HepG2 (cell line): ENCODE measurements around the gene NAALADL1. TPM values are rescaled to one million over a fixed set of nuclear protein-coding genes. Genes with fewer than 3 reads are reported as not detected.
A peak's percentile ranks its signal among the peaks of the same experiment; 100 is the strongest.

Experiments
- ARID5B ChIP-seq: IDR thresholded peaks from 2 replicates; pipeline ENCODE4 v1.4.0; 2020; ENCODE audit warnings: mild to moderate bottlenecking, missing genetic modification reagents
- ETV5 ChIP-seq: IDR thresholded peaks from 2 replicates; pipeline ENCODE4 v1.6.1; 2018; ENCODE audit warnings: missing biosample characterization, missing genetic modification reagents, inconsistent platforms, borderline replicate concordance
- KDM2A ChIP-seq: sonication (generic); formaldehyde crosslinking; IDR thresholded peaks from 2 replicates; pipeline ENCODE4 v1.4.0; 2020; ENCODE audit warnings: low read depth, missing genetic modification reagents, borderline replicate concordance
- KLF11 ChIP-seq: IDR thresholded peaks from 2 replicates; pipeline ENCODE4 v1.6.1; 2016; ENCODE audit warnings: missing compliant biosample characterization
- MATR3 ChIP-seq: sonication (generic); formaldehyde crosslinking; IDR thresholded peaks from 2 replicates; pipeline ENCODE4 v1.4.0; 2020; ENCODE audit warnings: missing genetic modification reagents
- MED13 ChIP-seq: sonication (generic); formaldehyde crosslinking; IDR thresholded peaks from 2 replicates; pipeline ENCODE4 v1.5.0; 2020; ENCODE audit warnings: missing genetic modification reagents
- ZNF3 ChIP-seq: IDR thresholded peaks from 2 replicates; pipeline ENCODE4 v1.7.0; 2017; ENCODE audit warnings: inconsistent platforms
- ZNF577 ChIP-seq: sonication (generic); formaldehyde crosslinking; IDR thresholded peaks from 2 replicates; pipeline ENCODE4 v1.4.0; 2020; ENCODE audit warnings: mild to moderate bottlenecking, low read depth, missing genetic modification reagents, borderline replicate concordance
- polyA plus RNA-seq, 8 experiments: library from polyadenylated mRNA; depleted of rRNA in 3 of 8; stranded (reverse) in 7 of 8; unstranded in 1 of 8; fragments of >200 nt; fragmentation: Illumina TruSeq in 4 of 8; extraction: Trizol in 4 of 8; gene quantifications; 2 replicates each; pipeline versions ENCODE4 v1.2.1 to v1.2.3, GENCODE V29; 2011 to 2016; ENCODE audit warnings: low read depth in 4 of 8, missing spikeins in 1 of 8, mixed read lengths in 1 of 8; ENCODE audit not compliant: insufficient read depth in 1 of 8
- total RNA-seq, 5 experiments: library from RNA; depleted of rRNA; stranded (reverse); fragments of >200 nt; fragmentation: Illumina TruSeq; extraction: Trizol; gene quantifications; 2 replicates each; pipeline ENCODE4 v1.2.3, GENCODE V29; 2016; ENCODE audit warnings: low read depth in 1 of 5
- TF ChIP-seq, protein P1 (sequence below): sonication (generic); formaldehyde crosslinking; IDR thresholded peaks from 2 replicates; pipeline ENCODE4 v1.5.0; 2020; ENCODE audit warnings: mild to moderate bottlenecking, missing genetic modification reagents, borderline replicate concordance
- TF ChIP-seq, protein P2 (sequence below): sonication (generic); formaldehyde crosslinking; IDR thresholded peaks from 2 replicates; pipeline ENCODE4 v1.4.0; 2020; ENCODE audit warnings: missing genetic modification reagents

NAALADL1 gene
- total and polyA plus RNA-seq, 2 of the 13 experiments (the other 11 are each of a cell fraction or from before 2014, with no cell fraction given) = 9.3 to 33.9 TPM

GRCh38 chr11:65083834-65084597 lies 25.7 kb upstream of the NAALADL1 start, which contains the start of the genes CDCA5 and ZFPL1 (continued):
- TF ChIP-seq ARID5B (CRISPR knock-in tag) (peak; percentile 32; the same call in 1 of the 2 replicates), MATR3 (CRISPR knock-in tag) (no peak), ZNF3 (no peak), ZNF577 (no peak), MED13 (CRISPR knock-in tag) (peak; percentile 32; the same call in 1 of the 2 replicates), ETV5 (CRISPR knock-in tag) (peak; percentile 88; the same call in 1 of the 2 replicates), KLF11 (CRISPR knock-in tag) (peak; percentile 64), KDM2A (CRISPR knock-in tag) (peak; percentile 97)
- TF ChIP-seq, protein P1, sequence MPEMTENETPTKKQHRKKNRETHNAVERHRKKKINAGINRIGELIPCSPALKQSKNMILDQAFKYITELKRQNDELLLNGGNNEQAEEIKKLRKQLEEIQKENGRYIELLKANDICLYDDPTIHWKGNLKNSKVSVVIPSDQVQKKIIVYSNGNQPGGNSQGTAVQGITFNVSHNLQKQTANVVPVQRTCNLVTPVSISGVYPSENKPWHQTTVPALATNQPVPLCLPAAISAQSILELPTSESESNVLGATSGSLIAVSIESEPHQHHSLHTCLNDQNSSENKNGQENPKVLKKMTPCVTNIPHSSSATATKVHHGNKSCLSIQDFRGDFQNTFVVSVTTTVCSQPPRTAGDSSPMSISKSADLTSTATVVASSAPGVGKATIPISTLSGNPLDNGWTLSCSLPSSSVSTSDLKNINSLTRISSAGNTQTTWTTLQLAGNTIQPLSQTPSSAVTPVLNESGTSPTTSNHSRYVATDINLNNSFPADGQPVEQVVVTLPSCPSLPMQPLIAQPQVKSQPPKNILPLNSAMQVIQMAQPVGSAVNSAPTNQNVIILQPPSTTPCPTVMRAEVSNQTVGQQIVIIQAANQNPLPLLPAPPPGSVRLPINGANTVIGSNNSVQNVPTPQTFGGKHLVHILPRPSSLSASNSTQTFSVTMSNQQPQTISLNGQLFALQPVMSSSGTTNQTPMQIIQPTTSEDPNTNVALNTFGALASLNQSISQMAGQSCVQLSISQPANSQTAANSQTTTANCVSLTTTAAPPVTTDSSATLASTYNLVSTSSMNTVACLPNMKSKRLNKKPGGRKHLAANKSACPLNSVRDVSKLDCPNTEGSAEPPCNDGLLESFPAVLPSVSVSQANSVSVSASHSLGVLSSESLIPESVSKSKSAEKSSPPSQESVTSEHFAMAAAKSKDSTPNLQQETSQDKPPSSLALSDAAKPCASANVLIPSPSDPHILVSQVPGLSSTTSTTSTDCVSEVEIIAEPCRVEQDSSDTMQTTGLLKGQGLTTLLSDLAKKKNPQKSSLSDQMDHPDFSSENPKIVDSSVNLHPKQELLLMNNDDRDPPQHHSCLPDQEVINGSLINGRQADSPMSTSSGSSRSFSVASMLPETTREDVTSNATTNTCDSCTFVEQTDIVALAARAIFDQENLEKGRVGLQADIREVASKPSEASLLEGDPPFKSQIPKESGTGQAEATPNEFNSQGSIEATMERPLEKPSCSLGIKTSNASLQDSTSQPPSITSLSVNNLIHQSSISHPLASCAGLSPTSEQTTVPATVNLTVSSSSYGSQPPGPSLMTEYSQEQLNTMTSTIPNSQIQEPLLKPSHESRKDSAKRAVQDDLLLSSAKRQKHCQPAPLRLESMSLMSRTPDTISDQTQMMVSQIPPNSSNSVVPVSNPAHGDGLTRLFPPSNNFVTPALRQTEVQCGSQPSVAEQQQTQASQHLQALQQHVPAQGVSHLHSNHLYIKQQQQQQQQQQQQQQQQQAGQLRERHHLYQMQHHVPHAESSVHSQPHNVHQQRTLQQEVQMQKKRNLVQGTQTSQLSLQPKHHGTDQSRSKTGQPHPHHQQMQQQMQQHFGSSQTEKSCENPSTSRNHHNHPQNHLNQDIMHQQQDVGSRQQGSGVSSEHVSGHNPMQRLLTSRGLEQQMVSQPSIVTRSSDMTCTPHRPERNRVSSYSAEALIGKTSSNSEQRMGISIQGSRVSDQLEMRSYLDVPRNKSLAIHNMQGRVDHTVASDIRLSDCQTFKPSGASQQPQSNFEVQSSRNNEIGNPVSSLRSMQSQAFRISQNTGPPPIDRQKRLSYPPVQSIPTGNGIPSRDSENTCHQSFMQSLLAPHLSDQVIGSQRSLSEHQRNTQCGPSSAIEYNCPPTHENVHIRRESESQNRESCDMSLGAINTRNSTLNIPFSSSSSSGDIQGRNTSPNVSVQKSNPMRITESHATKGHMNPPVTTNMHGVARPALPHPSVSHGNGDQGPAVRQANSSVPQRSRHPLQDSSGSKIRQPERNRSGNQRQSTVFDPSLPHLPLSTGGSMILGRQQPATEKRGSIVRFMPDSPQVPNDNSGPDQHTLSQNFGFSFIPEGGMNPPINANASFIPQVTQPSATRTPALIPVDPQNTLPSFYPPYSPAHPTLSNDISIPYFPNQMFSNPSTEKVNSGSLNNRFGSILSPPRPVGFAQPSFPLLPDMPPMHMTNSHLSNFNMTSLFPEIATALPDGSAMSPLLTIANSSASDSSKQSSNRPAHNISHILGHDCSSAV = no peak
- TF ChIP-seq, protein P2, sequence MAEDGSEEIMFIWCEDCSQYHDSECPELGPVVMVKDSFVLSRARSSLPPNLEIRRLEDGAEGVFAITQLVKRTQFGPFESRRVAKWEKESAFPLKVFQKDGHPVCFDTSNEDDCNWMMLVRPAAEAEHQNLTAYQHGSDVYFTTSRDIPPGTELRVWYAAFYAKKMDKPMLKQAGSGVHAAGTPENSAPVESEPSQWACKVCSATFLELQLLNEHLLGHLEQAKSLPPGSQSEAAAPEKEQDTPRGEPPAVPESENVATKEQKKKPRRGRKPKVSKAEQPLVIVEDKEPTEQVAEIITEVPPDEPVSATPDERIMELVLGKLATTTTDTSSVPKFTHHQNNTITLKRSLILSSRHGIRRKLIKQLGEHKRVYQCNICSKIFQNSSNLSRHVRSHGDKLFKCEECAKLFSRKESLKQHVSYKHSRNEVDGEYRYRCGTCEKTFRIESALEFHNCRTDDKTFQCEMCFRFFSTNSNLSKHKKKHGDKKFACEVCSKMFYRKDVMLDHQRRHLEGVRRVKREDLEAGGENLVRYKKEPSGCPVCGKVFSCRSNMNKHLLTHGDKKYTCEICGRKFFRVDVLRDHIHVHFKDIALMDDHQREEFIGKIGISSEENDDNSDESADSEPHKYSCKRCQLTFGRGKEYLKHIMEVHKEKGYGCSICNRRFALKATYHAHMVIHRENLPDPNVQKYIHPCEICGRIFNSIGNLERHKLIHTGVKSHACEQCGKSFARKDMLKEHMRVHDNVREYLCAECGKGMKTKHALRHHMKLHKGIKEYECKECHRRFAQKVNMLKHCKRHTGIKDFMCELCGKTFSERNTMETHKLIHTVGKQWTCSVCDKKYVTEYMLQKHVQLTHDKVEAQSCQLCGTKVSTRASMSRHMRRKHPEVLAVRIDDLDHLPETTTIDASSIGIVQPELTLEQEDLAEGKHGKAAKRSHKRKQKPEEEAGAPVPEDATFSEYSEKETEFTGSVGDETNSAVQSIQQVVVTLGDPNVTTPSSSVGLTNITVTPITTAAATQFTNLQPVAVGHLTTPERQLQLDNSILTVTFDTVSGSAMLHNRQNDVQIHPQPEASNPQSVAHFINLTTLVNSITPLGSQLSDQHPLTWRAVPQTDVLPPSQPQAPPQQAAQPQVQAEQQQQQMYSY (CRISPR knock-in tag) = 0 out of 2 replicates have a peak, but pooled peaks have one; percentile 5
